ENCODE measurements around the gene CDC42BPA.
"Not testable (repeated sequence)": the region's sequence is repeated elsewhere in the genome, so short reads cannot be mapped to it uniquely, and the experiment has no call there.

The CDC42BPA gene

GRCh38 chr1:226956942-226957713, 361.2 kb downstream of the CDC42BPA start:
- DNase-seq, result no peak

- not testable (repeated sequence) for DNase-seq
Observed at GRCh38 chr1:226955857-226956256, 362.4 kb downstream of the CDC42BPA start.

- no peak for DNase-seq
Observed at GRCh38 chr1:226954777-226955176, 363.5 kb downstream of the CDC42BPA start.

- no peak for DNase-seq
Observed at GRCh38 chr1:226954337-226954736, 364.0 kb downstream of the CDC42BPA start.

- no peak for DNase-seq
Observed at GRCh38 chr1:226953175-226953800, 365.0 kb downstream of the CDC42BPA start.

GRCh38 chr1:226952118-226952441, 366.2 kb downstream of the CDC42BPA start:
- no peak for DNase-seq

- DNase-seq, result no peak
Observed at GRCh38 chr1:226951286-226952117, 366.8 kb downstream of the CDC42BPA start.

GRCh38 chr1:226950871-226951270, 367.4 kb downstream of the CDC42BPA start:
- DNase-seq, result no peak

GRCh38 chr1:226950316-226950715, 368.0 kb downstream of the CDC42BPA start:
- DNase-seq, result no peak

- DNase-seq, result no peak
Observed at GRCh38 chr1:226949401-226949800, 368.9 kb downstream of the CDC42BPA start.

GRCh38 chr1:226948996-226949395, 369.3 kb downstream of the CDC42BPA start:
- DNase-seq, result no peak

GRCh38 chr1:226948480-226948879, 369.8 kb downstream of the CDC42BPA start:
- DNase-seq, result no peak

- DNase-seq, result no peak
Observed at GRCh38 chr1:226948051-226948450, 370.2 kb downstream of the CDC42BPA start.

GRCh38 chr1:226946841-226947240, 371.5 kb downstream of the CDC42BPA start:
- no peak for DNase-seq

- no peak for DNase-seq
Observed at GRCh38 chr1:226946285-226946684, 372.0 kb downstream of the CDC42BPA start.

GRCh38 chr1:226945858-226946245, 372.4 kb downstream of the CDC42BPA start:
- DNase-seq, result no peak

GRCh38 chr1:226945106-226945857, 373.0 kb downstream of the CDC42BPA start:
- DNase-seq, result peak; percentile 55

- DNase-seq, result no peak
Observed at GRCh38 chr1:226943927-226944326, 374.4 kb downstream of the CDC42BPA start.

- DNase-seq, result no peak
Observed at GRCh38 chr1:226943156-226943555, 375.1 kb downstream of the CDC42BPA start.

- DNase-seq, result no peak
Observed at GRCh38 chr1:226942392-226942791, 375.9 kb downstream of the CDC42BPA start.

- no peak for DNase-seq
Observed at GRCh38 chr1:226940806-226941067, 377.6 kb downstream of the CDC42BPA start.

GRCh38 chr1:226940029-226940805, 378.1 kb downstream of the CDC42BPA start, which contains the start of gene COQ8A:
Gene COQ8A (plus strand): TSS chr1:226940294. CDS start chr1:226961386, 21,092 bp downstream.
- DNase-seq, result peak; percentile 99
